ENCODE results near the gene EPN3.
A peak's percentile ranks its signal among the peaks of the same experiment; 100 is the strongest.

The EPN3 gene

DNA sequence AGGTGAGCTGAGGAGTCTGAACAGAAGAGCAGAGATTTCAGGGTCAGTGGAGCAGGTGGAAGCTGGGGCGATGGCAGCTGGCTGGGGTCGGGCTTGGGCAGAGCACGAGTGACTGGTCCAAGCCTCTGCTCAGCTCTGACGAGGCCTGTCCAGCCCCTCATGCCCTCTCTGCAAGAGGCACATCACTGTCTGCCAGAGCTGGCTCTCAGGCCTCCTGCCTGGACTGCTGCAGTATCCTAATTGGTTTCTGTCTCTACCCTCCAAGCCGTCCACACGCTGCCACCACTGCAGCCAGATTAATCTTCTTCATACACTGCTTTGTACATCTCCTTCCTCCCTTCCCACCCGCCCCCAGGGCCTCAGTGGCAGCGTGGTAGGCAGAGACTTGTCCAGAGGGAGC lies 53.4 kb downstream of the EPN3 start:
- WGBS, 2 experiments = 79 to 82% methylated on average over 8 of the region's 8 CpGs
- H3K9me3 ChIP-seq (ENCODE audit: control insufficient read depth, low read length) = no peaks in the 10 kb centered on the region
- no peak overlapping the region for H3K4me3 ChIP-seq (ENCODE audit: insufficient read depth, low read depth, low read length)
- no peaks in the 10 kb centered on the region for H3K27me3 ChIP-seq (ENCODE audit: control insufficient read depth, insufficient read depth, low read length, poor library complexity, severe bottlenecking)
- no peaks in the 10 kb centered on the region for H3K36me3 ChIP-seq (ENCODE audit: control insufficient read depth, insufficient read depth, low read length)
- no peak overlapping the region for H3K27ac ChIP-seq (ENCODE audit: insufficient read depth, low read depth, low read length, poor library complexity, severe bottlenecking)
- H3K4me1 ChIP-seq (ENCODE audit: control insufficient read depth, insufficient read depth, low read length) = peaks cover 22% of the 10 kb centered on the region

DNA sequence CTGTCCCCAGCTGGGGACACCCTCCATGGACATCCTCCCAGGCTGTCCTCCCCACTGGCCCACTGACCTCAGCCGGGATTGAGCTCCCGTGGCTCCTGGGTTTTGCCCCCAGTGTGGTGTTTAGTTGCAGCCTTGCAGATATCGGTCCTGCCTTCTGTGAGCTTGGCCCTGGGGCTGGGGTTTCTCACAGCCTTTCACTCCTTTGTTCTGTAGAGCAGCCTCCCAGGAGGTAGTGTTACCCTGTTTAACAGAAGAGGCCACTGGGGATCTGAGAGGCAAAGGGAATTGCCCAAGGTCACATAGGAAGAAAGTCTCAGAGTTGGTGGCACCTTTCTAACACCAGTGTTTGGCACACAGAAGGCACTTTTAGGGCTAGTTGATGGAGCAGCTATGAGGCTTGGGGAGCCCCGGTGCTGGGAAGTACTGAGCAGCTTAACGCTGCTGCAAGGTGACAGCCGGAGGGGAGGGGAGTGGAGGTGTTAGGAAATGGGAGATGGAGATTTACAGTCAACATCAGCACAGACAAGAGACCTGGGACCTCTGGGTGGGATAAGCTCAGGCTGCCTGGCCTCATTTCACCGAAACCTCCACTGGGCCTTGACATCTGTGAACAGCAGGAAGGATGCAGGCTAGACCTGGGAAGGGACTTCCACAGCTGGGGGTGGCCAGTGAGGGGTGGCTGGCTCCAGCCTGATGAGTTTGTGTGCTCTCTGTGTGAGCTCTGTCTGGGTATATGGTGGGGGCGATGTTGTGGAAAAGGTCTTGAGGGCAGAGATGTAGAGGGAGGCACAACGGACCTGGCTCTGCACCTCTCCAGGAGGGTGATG lies 54.1 kb downstream of the EPN3 start:
- H3K4me1 ChIP-seq (ENCODE audit: control insufficient read depth, insufficient read depth, low read length) = peaks cover 22% of the 10 kb centered on the region
- H3K27ac ChIP-seq (ENCODE audit: insufficient read depth, low read depth, low read length, poor library complexity, severe bottlenecking) = no peak overlapping the region
- 65 to 67% methylated on average over 9 of the region's 9 CpGs for WGBS, 2 experiments

DNA sequence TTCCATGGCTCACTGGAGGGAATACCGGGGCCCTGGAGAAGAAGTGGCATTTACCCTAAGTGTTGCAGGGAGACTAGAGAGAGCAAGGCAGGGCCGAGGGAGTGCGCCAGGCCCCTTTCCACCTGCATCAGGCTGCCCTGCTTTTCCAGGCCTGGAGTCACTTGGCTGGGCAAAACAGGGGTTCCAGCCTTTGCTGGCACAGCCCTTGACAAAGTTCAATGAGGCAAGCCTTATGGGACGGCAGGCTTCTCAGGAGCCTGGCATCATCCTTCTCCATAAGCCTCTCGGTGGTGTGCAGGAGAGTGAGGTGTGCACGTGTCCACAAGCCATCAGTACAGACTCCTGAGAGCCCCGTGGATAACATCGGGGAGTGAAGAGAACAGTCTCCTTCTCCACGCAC lies 55.0 kb downstream of the EPN3 start:
- Histone ChIP-seq H3K4me3 (ENCODE audit: insufficient read depth, low read depth, low read length) (no peak overlapping the region), H3K4me1 (ENCODE audit: control insufficient read depth, insufficient read depth, low read length) (peaks cover 31% of the 10 kb centered on the region), H3K27me3 (ENCODE audit: control insufficient read depth, insufficient read depth, low read length, poor library complexity, severe bottlenecking) (no peaks in the 10 kb centered on the region), H3K9me3 (ENCODE audit: control insufficient read depth, low read length) (no peaks in the 10 kb centered on the region), H3K36me3 (ENCODE audit: control insufficient read depth, insufficient read depth, low read length) (no peaks in the 10 kb centered on the region), H3K27ac (ENCODE audit: insufficient read depth, low read depth, low read length, poor library complexity, severe bottlenecking) (no peak overlapping the region)
- 83 to 84% methylated on average over 9 of the region's 9 CpGs for WGBS, 2 experiments

More for the DNA sequence above, 54.1 kb downstream of the EPN3 start:
- Histone ChIP-seq H3K36me3 (ENCODE audit: control insufficient read depth, insufficient read depth, low read length) (no peaks in the 10 kb centered on the region), H3K4me3 (ENCODE audit: insufficient read depth, low read depth, low read length) (no peak overlapping the region), H3K27me3 (ENCODE audit: control insufficient read depth, insufficient read depth, low read length, poor library complexity, severe bottlenecking) (no peaks in the 10 kb centered on the region), H3K9me3 (ENCODE audit: control insufficient read depth, low read length) (no peaks in the 10 kb centered on the region)

DNA sequence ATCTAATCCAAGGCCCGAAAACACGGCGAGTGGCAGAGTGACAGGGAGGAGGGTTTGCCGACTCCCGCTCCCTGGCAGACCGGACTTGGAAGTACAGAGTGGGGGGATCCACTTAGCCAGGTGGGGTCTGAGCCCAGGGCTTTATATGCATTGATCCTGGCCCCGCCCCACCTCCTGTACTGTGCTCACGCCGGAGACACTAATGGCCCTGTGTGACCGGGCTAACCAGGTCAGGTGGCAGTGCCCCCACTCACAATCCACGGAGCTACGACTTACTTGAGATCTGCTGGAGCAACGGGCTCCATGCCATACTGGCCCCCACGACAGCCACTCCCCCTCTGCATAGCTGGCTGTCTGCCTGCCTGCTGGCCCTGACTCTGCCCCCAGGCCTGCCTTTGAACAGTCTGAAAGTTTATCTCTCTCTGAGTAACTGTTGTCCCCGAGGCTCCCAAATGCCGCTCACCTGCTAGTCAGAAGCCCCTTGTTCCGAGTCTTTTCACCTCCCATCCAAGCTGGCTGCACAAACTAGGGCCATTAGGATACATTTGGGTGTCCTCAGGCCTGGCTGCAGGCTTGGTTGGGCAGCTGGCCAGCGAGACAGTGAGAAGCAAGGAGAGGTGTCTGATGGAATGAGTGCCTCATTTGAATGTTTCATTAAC lies 56.0 kb downstream of the EPN3 start:
- no peaks in the 10 kb centered on the region for H3K36me3 ChIP-seq (ENCODE audit: control insufficient read depth, insufficient read depth, low read length)
- no peaks in the 10 kb centered on the region for H3K9me3 ChIP-seq (ENCODE audit: control insufficient read depth, low read length)
- peaks cover 32% of the 10 kb centered on the region for H3K4me1 ChIP-seq (ENCODE audit: control insufficient read depth, insufficient read depth, low read length)
- H3K4me3 ChIP-seq (ENCODE audit: insufficient read depth, low read depth, low read length) = no peak overlapping the region
- H3K27ac ChIP-seq (ENCODE audit: insufficient read depth, low read depth, low read length, poor library complexity, severe bottlenecking) = no peak overlapping the region
- WGBS, 2 experiments = 82 to 86% methylated on average over 18 of the region's 18 CpGs
- H3K27me3 ChIP-seq (ENCODE audit: control insufficient read depth, insufficient read depth, low read length, poor library complexity, severe bottlenecking) = no peaks in the 10 kb centered on the region

DNA sequence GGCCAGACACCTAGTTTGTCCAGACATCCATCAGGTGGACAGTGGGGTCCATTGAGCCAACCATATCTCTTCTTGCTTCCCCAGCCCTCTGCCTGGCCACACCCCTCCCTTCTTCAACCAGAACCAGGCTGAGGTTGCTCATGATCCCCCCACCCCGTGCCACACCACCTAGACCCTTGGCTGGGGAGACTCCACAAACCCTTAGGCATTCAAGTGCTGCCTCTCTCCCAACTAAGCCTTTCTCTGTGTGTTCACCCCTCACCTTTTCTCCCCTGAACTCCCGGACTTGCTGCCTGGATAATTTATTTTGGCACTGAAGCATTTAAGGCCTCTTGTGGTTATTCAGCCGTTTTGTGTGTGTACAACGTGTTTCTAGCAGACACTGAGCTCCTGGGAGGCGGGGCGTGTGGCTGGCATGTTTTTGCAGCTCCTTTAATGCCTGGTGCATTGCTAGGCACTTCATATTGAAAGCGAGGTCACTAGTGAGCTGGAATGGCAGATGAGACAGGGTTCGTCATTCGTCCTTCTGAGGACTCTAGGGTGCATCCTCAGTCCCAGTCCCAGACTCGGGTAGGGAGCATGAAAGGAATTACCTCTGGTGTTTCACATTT lies 56.7 kb downstream of the EPN3 start:
- Histone ChIP-seq H3K27me3 (ENCODE audit: control insufficient read depth, insufficient read depth, low read length, poor library complexity, severe bottlenecking) (no peaks in the 10 kb centered on the region), H3K36me3 (ENCODE audit: control insufficient read depth, insufficient read depth, low read length) (no peaks in the 10 kb centered on the region), H3K27ac (ENCODE audit: insufficient read depth, low read depth, low read length, poor library complexity, severe bottlenecking) (no peak overlapping the region), H3K4me1 (ENCODE audit: control insufficient read depth, insufficient read depth, low read length) (peaks cover 33% of the 10 kb centered on the region), H3K4me3 (ENCODE audit: insufficient read depth, low read depth, low read length) (no peak overlapping the region), H3K9me3 (ENCODE audit: control insufficient read depth, low read length) (no peaks in the 10 kb centered on the region)
- WGBS, 2 experiments = 91% methylated on average over 10 of the region's 10 CpGs

DNA sequence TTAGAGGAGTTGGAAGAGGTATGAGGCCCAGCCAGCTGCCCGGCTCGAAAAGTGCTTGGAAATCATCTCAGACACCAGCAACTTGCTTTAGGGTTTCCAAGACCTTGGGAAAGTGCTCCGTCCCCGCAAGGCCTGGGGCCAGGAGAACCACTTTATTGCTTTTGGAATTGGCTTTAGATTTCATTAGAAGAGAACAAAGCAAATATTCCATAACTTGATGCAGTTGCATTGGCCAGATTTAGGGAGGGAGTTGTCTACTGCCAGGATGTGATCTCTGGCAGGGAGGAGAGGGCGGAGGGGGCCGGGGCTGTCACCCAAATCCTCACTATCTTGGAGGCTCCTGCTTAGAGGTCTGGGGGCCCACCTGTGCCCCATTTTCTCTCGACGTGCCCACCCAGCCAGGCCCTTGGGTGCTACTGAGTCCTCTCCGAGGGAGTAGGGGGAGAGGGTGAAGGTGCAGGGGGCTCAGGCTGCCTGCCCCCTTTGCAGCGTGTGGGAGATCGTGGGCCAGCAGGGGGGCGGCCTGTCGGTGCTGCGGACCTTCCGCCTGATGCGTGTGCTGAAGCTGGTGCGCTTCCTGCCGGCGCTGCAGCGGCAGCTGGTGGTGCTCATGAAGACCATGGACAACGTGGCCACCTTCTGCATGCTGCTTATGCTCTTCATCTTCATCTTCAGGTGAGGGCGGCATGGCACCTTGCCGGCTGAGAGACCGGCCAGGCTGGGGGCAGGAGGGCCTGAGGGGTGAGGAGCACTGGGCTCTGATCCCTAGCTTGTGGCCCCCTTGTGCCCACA lies 58.6 kb downstream of the EPN3 start:
- Histone ChIP-seq H3K4me3 (ENCODE audit: insufficient read depth, low read depth, low read length) (no peak overlapping the region), H3K27me3 (ENCODE audit: control insufficient read depth, insufficient read depth, low read length, poor library complexity, severe bottlenecking) (no peaks in the 10 kb centered on the region), H3K4me1 (ENCODE audit: control insufficient read depth, insufficient read depth, low read length) (peaks cover 41% of the 10 kb centered on the region), H3K27ac (ENCODE audit: insufficient read depth, low read depth, low read length, poor library complexity, severe bottlenecking) (no peak overlapping the region), H3K36me3 (ENCODE audit: control insufficient read depth, insufficient read depth, low read length) (no peaks in the 10 kb centered on the region), H3K9me3 (ENCODE audit: control insufficient read depth, low read length) (no peaks in the 10 kb centered on the region)
- WGBS, 2 experiments = 93 to 96% methylated on average over 24 of the region's 24 CpGs

- Histone ChIP-seq H3K9me3 (ENCODE audit: control insufficient read depth, low read length) (no peaks in the 10 kb centered on the region), H3K27me3 (ENCODE audit: control insufficient read depth, insufficient read depth, low read length, poor library complexity, severe bottlenecking) (no peaks in the 10 kb centered on the region), H3K36me3 (ENCODE audit: control insufficient read depth, insufficient read depth, low read length) (no peaks in the 10 kb centered on the region), H3K4me1 (ENCODE audit: control insufficient read depth, insufficient read depth, low read length) (peaks cover 34% of the 10 kb centered on the region), H3K27ac (ENCODE audit: insufficient read depth, low read depth, low read length, poor library complexity, severe bottlenecking) (peak overlapping the region; percentile 52), H3K4me3 (ENCODE audit: insufficient read depth, low read depth, low read length) (peak overlapping the region; percentile 3)
- 18 to 24% methylated on average over 10 of the region's 10 CpGs for WGBS, 2 experiments
Observed at GRCh38 chr17:50593321-50593720, 60.8 kb downstream of the EPN3 start.
